ENCODE measurements around the gene TMEM51. TPM values are rescaled to one million over a fixed set of nuclear protein-coding genes. Genes with fewer than 3 reads are reported as not detected.

The TMEM51 gene
- total and polyA plus RNA-seq, 2 of the 13 experiments (the other 11 are each of a cell fraction or from before 2014, with no cell fraction given): 12.2 to 22.3 TPM

DNA sequence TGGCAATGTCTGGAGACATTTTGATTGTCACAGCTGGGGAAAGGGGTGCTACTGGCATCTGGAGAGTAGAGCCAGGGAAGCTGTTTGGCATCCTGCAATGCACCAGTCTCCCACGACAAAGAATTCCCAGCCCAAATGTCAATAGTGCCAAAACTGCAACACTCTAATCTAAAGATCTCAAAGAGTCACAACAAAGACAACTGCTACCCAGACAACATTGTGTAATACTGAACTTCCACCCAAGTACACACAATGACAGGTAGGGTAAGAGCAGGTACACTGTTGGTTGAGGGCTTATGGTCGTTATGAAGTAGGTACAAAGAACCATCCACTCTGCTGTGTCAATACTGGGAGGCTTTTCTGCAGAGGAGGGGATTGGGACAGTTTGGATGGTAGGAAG lies 8.2 kb upstream of the TMEM51 start (continued):
- TF ChIP-seq NCOA2 (CRISPR knock-in tag; IDR thresholded peaks at IDR 0.05) (peak; percentile 83), ZNF121 (CRISPR knock-in tag; IDR thresholded peaks at IDR 0.05) (no peak), ZNF10 (CRISPR knock-in tag; IDR thresholded peaks at IDR 0.05; ENCODE audit: borderline replicate concordance, low read depth) (no peak), TOPORS (CRISPR knock-in tag; IDR thresholded peaks at IDR 0.05) (no peak), ZMYM4 (CRISPR knock-in tag; IDR thresholded peaks at IDR 0.05) (peak; percentile 33; the same call in 1 of the 2 replicates), HNF1B (CRISPR knock-in tag; IDR thresholded peaks at IDR 0.05) (0 out of 2 replicates have a peak, but pooled peaks have one; percentile 17), ZNF574 (CRISPR knock-in tag; IDR thresholded peaks at IDR 0.05) (no peak), KAT2B (IDR thresholded peaks at IDR 0.05; ENCODE audit: borderline replicate concordance, low read depth, low read length) (no peak), ELF1 (CRISPR knock-in tag; IDR thresholded peaks at IDR 0.05) (0 out of 2 replicates have a peak, but pooled peaks have one; percentile 35), GLI4 (CRISPR knock-in tag; IDR thresholded peaks at IDR 0.05; ENCODE audit: borderline replicate concordance) (no peak), SP4 (CRISPR knock-in tag; IDR thresholded peaks at IDR 0.05) (no peak), ZNF446 (CRISPR knock-in tag; IDR thresholded peaks at IDR 0.05) (no peak), ZNF24 (IDR thresholded peaks at IDR 0.05) (no peak), ZNF34 (CRISPR knock-in tag; IDR thresholded peaks at IDR 0.05; ENCODE audit: borderline replicate concordance) (no peak), ZNF510 (CRISPR knock-in tag; IDR thresholded peaks at IDR 0.05; ENCODE audit: low read depth) (no peak), SMARCE1 (IDR thresholded peaks at IDR 0.05; ENCODE audit: borderline replicate concordance) (no peak), ZBTB49 (CRISPR knock-in tag; IDR thresholded peaks at IDR 0.05; ENCODE audit: borderline replicate concordance) (no peak), RNF2 (conservative IDR thresholded peaks at IDR 0.05; ENCODE audit: low read depth) (no peak)
- TF ChIP-seq, protein P1, sequence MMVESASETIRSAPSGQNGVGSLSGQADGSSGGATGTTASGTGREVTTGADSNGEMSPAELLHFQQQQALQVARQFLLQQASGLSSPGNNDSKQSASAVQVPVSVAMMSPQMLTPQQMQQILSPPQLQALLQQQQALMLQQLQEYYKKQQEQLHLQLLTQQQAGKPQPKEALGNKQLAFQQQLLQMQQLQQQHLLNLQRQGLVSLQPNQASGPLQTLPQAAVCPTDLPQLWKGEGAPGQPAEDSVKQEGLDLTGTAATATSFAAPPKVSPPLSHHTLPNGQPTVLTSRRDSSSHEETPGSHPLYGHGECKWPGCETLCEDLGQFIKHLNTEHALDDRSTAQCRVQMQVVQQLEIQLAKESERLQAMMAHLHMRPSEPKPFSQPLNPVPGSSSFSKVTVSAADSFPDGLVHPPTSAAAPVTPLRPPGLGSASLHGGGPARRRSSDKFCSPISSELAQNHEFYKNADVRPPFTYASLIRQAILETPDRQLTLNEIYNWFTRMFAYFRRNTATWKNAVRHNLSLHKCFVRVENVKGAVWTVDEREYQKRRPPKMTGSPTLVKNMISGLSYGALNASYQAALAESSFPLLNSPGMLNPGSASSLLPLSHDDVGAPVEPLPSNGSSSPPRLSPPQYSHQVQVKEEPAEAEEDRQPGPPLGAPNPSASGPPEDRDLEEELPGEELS (CRISPR knock-in tag; IDR thresholded peaks at IDR 0.05): peak; percentile 93
- TF ChIP-seq, protein P2, sequence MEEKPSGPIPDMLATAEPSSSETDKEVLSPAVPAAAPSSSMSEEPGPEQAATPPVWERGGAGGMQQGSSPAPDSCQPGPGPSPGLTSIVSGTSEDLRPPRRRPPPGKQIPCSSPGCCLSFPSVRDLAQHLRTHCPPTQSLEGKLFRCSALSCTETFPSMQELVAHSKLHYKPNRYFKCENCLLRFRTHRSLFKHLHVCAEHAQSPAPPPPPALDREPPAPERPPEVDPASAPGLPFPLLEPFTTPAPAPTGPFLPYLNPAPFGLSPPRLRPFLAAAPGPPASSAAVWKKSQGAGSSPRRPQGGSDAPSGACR (CRISPR knock-in tag; IDR thresholded peaks at IDR 0.05): peak; percentile 55; the same call in 1 of the 2 replicates
